Epithelial cell of esophagus (primary cell): Measurements from ENCODE around the gene CSF1R.

Experiments
- DNase-seq: peaks from one replicate; pipeline ENCODE4 v3.0.0; 2010; ENCODE audit warnings: low read depth
- H3K4me3 ChIP-seq: 2 replicates; pipeline ENCODE4 v1.5.1; 2011; ENCODE audit warnings: mild to moderate bottlenecking, low read length, control low read depth
- CTCF ChIP-seq: IDR thresholded peaks from 2 replicates; pipeline ENCODE4 v1.5.1; 2011; ENCODE audit warnings: low read depth, mild to moderate bottlenecking, low read length, control low read depth, inconsistent platforms; ENCODE audit not compliant: insufficient read depth; ENCODE audit errors: missing control alignments

CSF1R gene

GRCh38 chr5:150069672-150070627 is 16.4 kb downstream of the CSF1R start:
- no peak for DNase-seq
- no peak overlapping the region for H3K4me3 ChIP-seq
- TF ChIP-seq CTCF: no peak

- no peak overlapping the region for H3K4me3 ChIP-seq
- no peak for DNase-seq
- no peak for TF ChIP-seq CTCF
Measured at GRCh38 chr5:150068961-150069645, 17.3 kb downstream of the CSF1R start.

- DNase-seq: no peak
Measured at GRCh38 chr5:150068472-150068871, 17.9 kb downstream of the CSF1R start.

GRCh38 chr5:150068071-150068470 is 18.3 kb downstream of the CSF1R start:
- H3K4me3 ChIP-seq: no peak overlapping the region
- DNase-seq: no peak
- no peak for TF ChIP-seq CTCF

More at GRCh38 chr5:150068472-150068871, 17.9 kb downstream of the CSF1R start:
- H3K4me3 ChIP-seq: no peak overlapping the region
- TF ChIP-seq CTCF: no peak

- no peak for TF ChIP-seq CTCF
- H3K4me3 ChIP-seq: no peak overlapping the region
- DNase-seq: no peak
Measured at GRCh38 chr5:150067405-150067960, 18.9 kb downstream of the CSF1R start.

GRCh38 chr5:150066901-150067396 is 19.4 kb downstream of the CSF1R start:
- DNase-seq: peak; percentile 77
- no peak overlapping the region for H3K4me3 ChIP-seq
- TF ChIP-seq CTCF: no peak
